Measurements from ENCODE around the gene ING4. TPM values are rescaled to one million over a fixed set of nuclear protein-coding genes. Genes with fewer than 3 reads are reported as not detected.
A peak's percentile ranks its signal among the peaks of the same experiment; 100 is the strongest.

ING4 gene
- total RNA-seq, 1 experiment from 2014 or later: 20.1 TPM

DNA sequence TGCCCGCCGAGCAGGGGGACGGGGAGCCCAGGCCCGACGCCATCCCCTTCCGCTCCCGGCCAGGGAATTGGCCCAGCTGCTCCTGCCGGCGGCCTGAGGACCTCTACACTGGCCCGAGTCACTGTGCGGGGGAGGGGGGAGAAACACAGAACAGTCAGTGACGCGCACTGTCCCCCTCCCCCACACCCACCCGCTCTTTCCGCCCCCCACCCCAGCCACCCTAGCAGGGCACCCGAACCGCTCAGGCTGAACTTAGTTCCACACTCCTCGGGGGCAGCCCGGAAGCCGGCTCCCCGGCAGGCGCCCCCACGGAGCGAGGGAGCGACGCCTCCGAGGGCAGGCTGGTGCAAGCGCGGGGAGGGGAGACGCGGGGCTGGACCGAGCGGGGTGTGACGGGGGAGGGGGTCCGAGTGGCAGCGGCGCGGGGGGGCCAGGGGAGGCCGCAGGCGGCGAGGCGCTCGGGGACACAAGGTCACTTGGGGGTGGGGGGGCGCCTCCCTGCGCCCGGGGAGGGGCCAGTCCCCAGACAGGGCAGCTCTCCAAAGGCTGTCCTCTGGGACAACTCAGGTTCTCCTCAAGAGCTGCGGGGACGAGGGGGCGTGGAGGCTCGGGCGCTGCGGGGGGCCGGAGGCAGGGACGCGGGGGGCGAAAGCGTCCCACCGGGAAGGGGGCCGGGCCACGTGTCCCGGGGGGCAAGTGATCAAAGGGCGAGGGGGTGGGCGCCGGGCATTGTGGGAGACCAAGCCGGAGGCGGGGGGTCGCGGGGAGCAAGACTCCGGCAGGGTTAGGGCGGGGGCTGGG, 56.4 kb downstream of the ING4 start:
- TF ChIP-seq, protein P1, sequence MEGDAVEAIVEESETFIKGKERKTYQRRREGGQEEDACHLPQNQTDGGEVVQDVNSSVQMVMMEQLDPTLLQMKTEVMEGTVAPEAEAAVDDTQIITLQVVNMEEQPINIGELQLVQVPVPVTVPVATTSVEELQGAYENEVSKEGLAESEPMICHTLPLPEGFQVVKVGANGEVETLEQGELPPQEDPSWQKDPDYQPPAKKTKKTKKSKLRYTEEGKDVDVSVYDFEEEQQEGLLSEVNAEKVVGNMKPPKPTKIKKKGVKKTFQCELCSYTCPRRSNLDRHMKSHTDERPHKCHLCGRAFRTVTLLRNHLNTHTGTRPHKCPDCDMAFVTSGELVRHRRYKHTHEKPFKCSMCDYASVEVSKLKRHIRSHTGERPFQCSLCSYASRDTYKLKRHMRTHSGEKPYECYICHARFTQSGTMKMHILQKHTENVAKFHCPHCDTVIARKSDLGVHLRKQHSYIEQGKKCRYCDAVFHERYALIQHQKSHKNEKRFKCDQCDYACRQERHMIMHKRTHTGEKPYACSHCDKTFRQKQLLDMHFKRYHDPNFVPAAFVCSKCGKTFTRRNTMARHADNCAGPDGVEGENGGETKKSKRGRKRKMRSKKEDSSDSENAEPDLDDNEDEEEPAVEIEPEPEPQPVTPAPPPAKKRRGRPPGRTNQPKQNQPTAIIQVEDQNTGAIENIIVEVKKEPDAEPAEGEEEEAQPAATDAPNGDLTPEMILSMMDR (conservative IDR thresholded peaks at IDR 0.05): no peak
- peak overlapping the region; percentile 63 for H3K4me2 ChIP-seq (ENCODE audit: insufficient read depth, insufficient read length, low read length)
- no peak overlapping the region for H2BK120ac ChIP-seq (ENCODE audit: low read depth, low read length, poor library complexity, severe bottlenecking)
- peaks cover 3% of the 10 kb centered on the region for H3K79me1 ChIP-seq (ENCODE audit: insufficient read depth, low read depth, low read length, poor library complexity, severe bottlenecking)
- Mint-ChIP-seq H3K4me1 (peaks cover 36 to 39% of the 10 kb centered on the region in 2 experiments), H3K9me3 (no peaks in the 10 kb centered on the region), H3K36me3 (ENCODE audit: insufficient read depth in 1 of 3, low read depth in 3 of 3) (peaks cover 31 to 44% (median 43%) of the 10 kb centered on the region in 3 experiments), H3K27me3 (ENCODE audit: low read depth) (no peaks in the 10 kb centered on the region), H3K27ac (no peak overlapping the region; a peak in 1 of 7 replicates), H3K4me3 (no peak overlapping the region; a peak in 3 of 5 replicates)
- no CpG with 5 or more reads among the region's 70 CpGs for WGBS (ENCODE audit: extremely low coverage, insufficient read length, low lambda C conversion rate)
- no peak overlapping the region for H4K5ac ChIP-seq (ENCODE audit: insufficient read length, low read depth, low read length)
- peaks cover 5% of the 10 kb centered on the region for H3K23me2 ChIP-seq (ENCODE audit: insufficient read length, low read depth, low read length, poor library complexity, severe bottlenecking)
- H3K23ac ChIP-seq (ENCODE audit: insufficient read length, low read depth, low read length): no peak overlapping the region
- peaks cover 27% of the 10 kb centered on the region; the same call in 1 of the 2 replicates for H3K79me2 ChIP-seq (ENCODE audit: insufficient read depth, low read length)
- no peak overlapping the region for H4K8ac ChIP-seq (replicated peaks; ENCODE audit: insufficient read length, low read depth, low read length)
- H2BK20ac ChIP-seq (ENCODE audit: low read depth, low read length, poor library complexity, severe bottlenecking): no peak overlapping the region
- no peak overlapping the region for H2BK5ac ChIP-seq (ENCODE audit: insufficient read length, low read length)
- no peaks in the 10 kb centered on the region for H4K20me1 ChIP-seq (ENCODE audit: control insufficient read depth, insufficient read depth, insufficient read length)
- no peak overlapping the region for H2AFZ ChIP-seq (ENCODE audit: low read length)
- H3K14ac ChIP-seq (ENCODE audit: insufficient read depth, low read length): no peak overlapping the region; the same call in 1 of the 2 replicates
- H2AK5ac ChIP-seq (ENCODE audit: insufficient read length, low read length): no peak overlapping the region
- H3K4ac ChIP-seq (ENCODE audit: low read depth, low read length): no peak overlapping the region
- H3K27ac ChIP-seq (ENCODE audit: insufficient read length, low read depth, low read length): no peak overlapping the region
- no peak overlapping the region for H2BK12ac ChIP-seq (ENCODE audit: insufficient read length, low read depth, low read length)
- H4K91ac ChIP-seq (ENCODE audit: insufficient read length, low read depth, low read length): no peak overlapping the region
- peak overlapping the region; percentile 29 for H3K9ac ChIP-seq (ENCODE audit: extremely low read depth, insufficient read length, low read length)
- H3T11ph ChIP-seq (ENCODE audit: low read length): no peak overlapping the region
- no peaks in the 10 kb centered on the region for H3K27me3 ChIP-seq (ENCODE audit: insufficient read depth, low read length)
- H3K56ac ChIP-seq (ENCODE audit: insufficient read length, low read depth, low read length): no peak overlapping the region
- no peak overlapping the region for H2BK15ac ChIP-seq (ENCODE audit: low read depth, low read length)
- no peaks in the 10 kb centered on the region for H3K9me3 ChIP-seq (ENCODE audit: control insufficient read depth, low read depth, low read length)
- DNase-seq: peak; percentile 45
- no peak overlapping the region for H3K18ac ChIP-seq (ENCODE audit: insufficient read length, low read depth, low read length)
- peaks cover 2% of the 10 kb centered on the region; the same call in 1 of the 2 replicates for H3K4me1 ChIP-seq (ENCODE audit: insufficient read depth, low read length)

Data from H9 (cell line).